Caco-2 (cell line): ENCODE data around the gene WIPF1. TPM values are rescaled to one million over a fixed set of nuclear protein-coding genes. Genes with fewer than 3 reads are reported as not detected.

Experiments used
- BruUV-seq: library from RNA; stranded (reverse); fragments of 400-500 nt; replicated peaks from 2 replicates; lab custom pipeline; 2021; lab: Mats Ljungman, UMichigan
- CTCF ChIA-PET: fragments of 300-600 bp; sonication (Branson Sonifier 250); formaldehyde crosslinking; loops from one replicate; lab custom pipeline; 2022; ENCODE audit warnings: antibody characterized with exemption; lab: Charles Lee
- POLR2A ChIA-PET: fragments of 300-600 bp; sonication (Branson Sonifier 250); formaldehyde crosslinking; loops from one replicate; lab custom pipeline; 2022; ENCODE audit warnings: antibody characterized with exemption; lab: Charles Lee
- DNase-seq, 2 experiments: peaks; one replicate each; pipeline versions ENCODE4 v3.0.0 to v3.0.0-alpha.2; 2020 to 2022
- H3K27me3 ChIP-seq: replicated peaks from 2 replicates; pipeline ENCODE4 v1.6.0; 2011; ENCODE audit warnings: low read length; ENCODE audit not compliant: control insufficient read depth, insufficient read depth
- H3K36me3 ChIP-seq: 2 replicates; pipeline ENCODE4 v1.5.1; 2011; ENCODE audit warnings: low read length; ENCODE audit not compliant: control insufficient read depth, insufficient read depth
- H3K4me1 ChIP-seq: fragments of 250-450 bp; sonication (Bioruptor Pico); 2 replicates; pipeline ENCODE4 v1.5.1; 2020; ENCODE audit warnings: mild to moderate bottlenecking
- H3K4me3 ChIP-seq: 2 replicates; pipeline ENCODE4 v1.5.1; 2011; ENCODE audit warnings: low read depth, mild to moderate bottlenecking, control low read depth, low read length
- H3K9me3 ChIP-seq: fragments of 250-450 bp; sonication (Bioruptor Pico); 2 replicates; pipeline ENCODE4 v1.5.1; 2020; ENCODE audit warnings: mild to moderate bottlenecking, moderate library complexity
- H3K27ac Mint-ChIP-seq: one replicate; pipeline ENCODE4 v1.8.0; 2022; ENCODE audit warnings: mixed read lengths; ENCODE audit not compliant: unreplicated experiment
- H3K27me3 Mint-ChIP-seq: one replicate; pipeline ENCODE4 v1.8.0; 2022; ENCODE audit warnings: mixed read lengths; ENCODE audit not compliant: insufficient read depth, unreplicated experiment
- H3K36me3 Mint-ChIP-seq: one replicate; pipeline ENCODE4 v1.8.0; 2022; ENCODE audit warnings: mild to moderate bottlenecking, mixed read lengths; ENCODE audit not compliant: insufficient read depth, unreplicated experiment
- H3K4me1 Mint-ChIP-seq: one replicate; pipeline ENCODE4 v1.8.0; 2022; ENCODE audit warnings: low read depth, mixed read lengths; ENCODE audit not compliant: unreplicated experiment
- H3K4me3 Mint-ChIP-seq: one replicate; pipeline ENCODE4 v1.8.0; 2022; ENCODE audit warnings: mild to moderate bottlenecking, moderate library complexity, mixed read lengths; ENCODE audit not compliant: unreplicated experiment
- H3K9me3 Mint-ChIP-seq: one replicate; pipeline ENCODE4 v1.8.0; 2022; ENCODE audit warnings: mixed read lengths; ENCODE audit not compliant: unreplicated experiment
- intact Hi-C: fragments of 100-400 bp; cut with micrococcal nuclease; formaldehyde crosslinking; loops from one replicate; pipeline ENCODE4 v1.10.0; 2022; ENCODE audit not compliant: unreplicated experiment
- total RNA-seq: library from RNA; stranded (reverse); gene quantifications from 2 replicates; pipeline ENCODE4 v1.2.3, GENCODE V29; 2022
- TF ChIP-seq, protein P1 (sequence below), 2 experiments: fragments of 200-600 bp in 1 of 2; IDR thresholded peaks; 1 replicate in 1 of 2; 2 replicates in 1 of 2; pipeline versions ENCODE4 v1.5.1 to v1.8.0; 2011 to 2022; ENCODE audit warnings: antibody characterized with exemption in 1 of 2, control low read depth in 1 of 2, inconsistent platforms in 1 of 2, low read depth in 1 of 2, low read length in 1 of 2, mild to moderate bottlenecking in 1 of 2, moderate library complexity in 1 of 2; ENCODE audit not compliant: insufficient read depth in 1 of 2, severe bottlenecking in 1 of 2, unreplicated experiment in 1 of 2

WIPF1 gene
- total RNA-seq, 1 experiment from 2014 or later, result 5.1 TPM

DNA sequence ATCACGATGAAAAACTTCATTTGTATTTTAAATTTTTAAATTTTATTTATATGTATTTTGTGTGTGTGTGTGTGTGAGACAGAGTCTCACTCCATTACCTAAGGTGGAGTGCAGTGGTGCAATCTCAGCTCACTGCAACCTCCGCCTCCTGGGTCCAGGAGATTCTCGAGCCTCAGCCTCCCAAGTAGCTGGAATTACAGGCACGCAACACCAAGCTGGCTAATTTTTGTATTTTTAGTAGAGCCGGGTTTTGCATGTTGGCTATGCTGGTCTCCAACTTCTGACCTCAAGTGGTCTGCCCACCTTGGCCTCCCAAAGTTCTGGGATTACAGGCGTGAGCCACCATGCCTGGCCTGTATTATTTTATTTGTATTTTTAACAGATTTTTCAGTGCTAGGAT, 45.8 kb upstream of the WIPF1 start:
- no peaks in the 10 kb centered on the region for H3K27me3 Mint-ChIP-seq
- H3K4me3 ChIP-seq, result no peak overlapping the region

DNA sequence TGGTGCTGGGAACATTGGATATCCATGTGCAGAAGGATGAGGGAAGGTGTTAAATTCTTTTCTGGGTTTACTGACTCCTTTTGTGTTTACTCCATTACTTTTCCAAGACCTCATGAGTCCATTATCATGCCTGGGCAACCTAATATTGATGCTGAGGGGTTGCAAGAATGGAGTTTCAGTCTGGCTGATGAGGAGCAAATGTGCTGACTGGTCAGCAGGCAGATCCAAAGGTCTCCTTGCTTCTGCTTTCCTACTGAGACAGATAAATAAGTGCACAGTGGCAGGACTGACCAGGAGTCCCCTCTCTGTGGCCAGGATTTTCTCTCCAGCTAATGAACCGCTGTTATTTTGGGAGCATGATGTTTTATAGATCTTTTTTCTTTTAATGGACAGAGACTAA, 43.6 kb upstream of the WIPF1 start:
- intact Hi-C loops, result no loop called here
- peaks cover 5% of the 10 kb centered on the region for H3K36me3 Mint-ChIP-seq
- TF ChIP-seq, protein P1, sequence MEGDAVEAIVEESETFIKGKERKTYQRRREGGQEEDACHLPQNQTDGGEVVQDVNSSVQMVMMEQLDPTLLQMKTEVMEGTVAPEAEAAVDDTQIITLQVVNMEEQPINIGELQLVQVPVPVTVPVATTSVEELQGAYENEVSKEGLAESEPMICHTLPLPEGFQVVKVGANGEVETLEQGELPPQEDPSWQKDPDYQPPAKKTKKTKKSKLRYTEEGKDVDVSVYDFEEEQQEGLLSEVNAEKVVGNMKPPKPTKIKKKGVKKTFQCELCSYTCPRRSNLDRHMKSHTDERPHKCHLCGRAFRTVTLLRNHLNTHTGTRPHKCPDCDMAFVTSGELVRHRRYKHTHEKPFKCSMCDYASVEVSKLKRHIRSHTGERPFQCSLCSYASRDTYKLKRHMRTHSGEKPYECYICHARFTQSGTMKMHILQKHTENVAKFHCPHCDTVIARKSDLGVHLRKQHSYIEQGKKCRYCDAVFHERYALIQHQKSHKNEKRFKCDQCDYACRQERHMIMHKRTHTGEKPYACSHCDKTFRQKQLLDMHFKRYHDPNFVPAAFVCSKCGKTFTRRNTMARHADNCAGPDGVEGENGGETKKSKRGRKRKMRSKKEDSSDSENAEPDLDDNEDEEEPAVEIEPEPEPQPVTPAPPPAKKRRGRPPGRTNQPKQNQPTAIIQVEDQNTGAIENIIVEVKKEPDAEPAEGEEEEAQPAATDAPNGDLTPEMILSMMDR (IDR thresholded peaks at IDR 0.05; ENCODE audit: insufficient read depth in 1 of 2, low read depth in 1 of 2, low read length in 1 of 2, severe bottlenecking in 1 of 2, unreplicated experiment in 1 of 2), result no peak

More for the DNA sequence above, 45.8 kb upstream of the WIPF1 start:
- Mint-ChIP-seq H3K4me3 (no peak overlapping the region), H3K27ac (no peak overlapping the region), H3K36me3 (peaks cover 5% of the 10 kb centered on the region), H3K4me1 (no peaks in the 10 kb centered on the region), H3K9me3 (no peaks in the 10 kb centered on the region)
- ChIA-PET POLR2A (no interaction called here), CTCF (no interaction called here)
- no TSS peak for BruUV-seq
- intact Hi-C loops, result no loop called here
- DNase-seq, result no peak
- Histone ChIP-seq H3K9me3 (peaks cover 9% of the 10 kb centered on the region; the same call in 1 of the 2 replicates), H3K36me3 (no peaks in the 10 kb centered on the region), H3K4me1 (no peaks in the 10 kb centered on the region), H3K27me3 (no peaks in the 10 kb centered on the region)
- TF ChIP-seq, protein P1 (IDR thresholded peaks at IDR 0.05; ENCODE audit: insufficient read depth in 1 of 2, low read depth in 1 of 2, low read length in 1 of 2, severe bottlenecking in 1 of 2, unreplicated experiment in 1 of 2), result no peak

DNA sequence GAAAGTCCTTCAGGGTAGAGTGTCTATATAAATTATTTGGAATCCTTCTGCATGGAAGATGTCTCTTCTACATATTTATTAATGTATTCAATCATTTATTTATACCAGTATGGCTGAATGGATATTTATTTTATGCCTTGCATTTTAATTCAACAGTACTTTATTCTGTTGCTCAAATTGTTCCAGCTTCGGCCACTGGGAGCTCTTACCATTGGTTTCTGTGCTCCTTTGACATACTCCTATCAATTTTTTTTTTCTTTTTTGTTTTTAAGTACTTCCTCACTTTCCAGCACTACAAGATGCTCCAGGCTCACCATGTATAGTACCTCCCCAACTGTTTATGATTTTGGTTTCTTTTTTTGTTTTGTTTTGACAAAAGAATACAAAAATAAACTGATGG, 39.4 kb upstream of the WIPF1 start:
- Histone ChIP-seq H3K9me3 (no peaks in the 10 kb centered on the region), H3K4me3 (no peak overlapping the region), H3K27me3 (no peaks in the 10 kb centered on the region), H3K4me1 (no peaks in the 10 kb centered on the region), H3K36me3 (no peaks in the 10 kb centered on the region)
- intact Hi-C loops, result no loop called here
- CTCF ChIA-PET, result interaction anchor here (1.1 kb wide), 1 partner anchor 60 kb away, joined by 5 read pairs; no protein-coding TSS in a partner anchor
- no TSS peak for BruUV-seq
- TF ChIP-seq, protein P1 (IDR thresholded peaks at IDR 0.05; ENCODE audit: insufficient read depth in 1 of 2, low read depth in 1 of 2, low read length in 1 of 2, severe bottlenecking in 1 of 2, unreplicated experiment in 1 of 2), result no peak
- Mint-ChIP-seq H3K27me3 (no peaks in the 10 kb centered on the region), H3K9me3 (no peaks in the 10 kb centered on the region), H3K36me3 (no peaks in the 10 kb centered on the region), H3K4me3 (no peak overlapping the region), H3K27ac (no peak overlapping the region), H3K4me1 (no peaks in the 10 kb centered on the region)
- DNase-seq, result no peak
- POLR2A ChIA-PET, result no interaction called here

More for the DNA sequence above, 43.6 kb upstream of the WIPF1 start:
- H3K36me3 ChIP-seq, result no peaks in the 10 kb centered on the region
- Mint-ChIP-seq H3K27me3 (no peaks in the 10 kb centered on the region), H3K27ac (no peak overlapping the region), H3K4me1 (no peaks in the 10 kb centered on the region), H3K9me3 (no peaks in the 10 kb centered on the region), H3K4me3 (no peak overlapping the region)
- no peak for DNase-seq
- peaks cover 9% of the 10 kb centered on the region; the same call in 1 of the 2 replicates for H3K9me3 ChIP-seq
- no peak overlapping the region for H3K4me3 ChIP-seq
- no peaks in the 10 kb centered on the region for H3K4me1 ChIP-seq
- ChIA-PET CTCF (no interaction called here), POLR2A (no interaction called here)
- no peaks in the 10 kb centered on the region for H3K27me3 ChIP-seq
- no TSS peak for BruUV-seq
